Nephron progenitor cell (in vitro differentiated cells): Measurements from ENCODE around the gene IL4R.
"Not testable (repeated sequence)": the region's sequence is repeated elsewhere in the genome, so short reads cannot be mapped to it uniquely, and the experiment has no call there.

Experiments used
- DNase-seq: peaks from one replicate; pipeline ENCODE4 v3.0.0; 2021
- H3K27ac Mint-ChIP-seq: 2 replicates; pipeline ENCODE4 v1.8.0; 2021; ENCODE audit warnings: mild to moderate bottlenecking, moderate library complexity, mixed read lengths
- H3K27me3 Mint-ChIP-seq: 2 replicates; pipeline ENCODE4 v1.8.0; 2021; ENCODE audit warnings: mild to moderate bottlenecking, low read depth, mixed read lengths; ENCODE audit not compliant: poor library complexity
- H3K36me3 Mint-ChIP-seq: 2 replicates; pipeline ENCODE4 v1.8.0; 2021; ENCODE audit warnings: low read depth, mixed read lengths
- H3K4me1 Mint-ChIP-seq: 2 replicates; pipeline ENCODE4 v1.8.0; 2021; ENCODE audit warnings: mixed read lengths
- H3K4me3 Mint-ChIP-seq: 2 replicates; pipeline ENCODE4 v1.8.0; 2021; ENCODE audit warnings: mild to moderate bottlenecking, moderate library complexity, mixed read lengths
- H3K9me3 Mint-ChIP-seq: 2 replicates; pipeline ENCODE4 v1.8.0; 2021; ENCODE audit warnings: mild to moderate bottlenecking, moderate library complexity, mixed read lengths
- CTCF ChIP-seq: fragments of 200-600 bp; sonication (generic); IDR thresholded peaks from 2 replicates; pipeline ENCODE4 v1.5.0; 2021; ENCODE audit warnings: antibody characterized with exemption

IL4R gene

GRCh38 chr16:27287051-27287811, 26.5 kb upstream of the IL4R start:
- peaks cover 14% of the 10 kb centered on the region for H3K4me1 Mint-ChIP-seq
- H3K27ac Mint-ChIP-seq, result no peak overlapping the region
- H3K27me3 Mint-ChIP-seq, result no peaks in the 10 kb centered on the region
- H3K4me3 Mint-ChIP-seq, result no peak overlapping the region
- no peaks in the 10 kb centered on the region for H3K36me3 Mint-ChIP-seq
- TF ChIP-seq CTCF, result no peak
- H3K9me3 Mint-ChIP-seq, result peaks cover 3% of the 10 kb centered on the region
- DNase-seq, result no peak

- H3K9me3 Mint-ChIP-seq, result peaks cover 3% of the 10 kb centered on the region
- peaks cover 14% of the 10 kb centered on the region for H3K4me1 Mint-ChIP-seq
- H3K27ac Mint-ChIP-seq, result no peak overlapping the region
- H3K36me3 Mint-ChIP-seq, result no peaks in the 10 kb centered on the region
- no peak for TF ChIP-seq CTCF
- no peaks in the 10 kb centered on the region for H3K27me3 Mint-ChIP-seq
- H3K4me3 Mint-ChIP-seq, result no peak overlapping the region
- no peak for DNase-seq
Observed at GRCh38 chr16:27287887-27288286, 25.9 kb upstream of the IL4R start.

- not testable (repeated sequence) for H3K36me3 Mint-ChIP-seq, H3K27me3 Mint-ChIP-seq, H3K27ac Mint-ChIP-seq, H3K4me3 Mint-ChIP-seq, DNase-seq, H3K9me3 Mint-ChIP-seq
- peaks cover 14% of the 10 kb centered on the region for H3K4me1 Mint-ChIP-seq
Observed at GRCh38 chr16:27288313-27288712, 25.5 kb upstream of the IL4R start.

GRCh38 chr16:27289669-27290068, 24.1 kb upstream of the IL4R start:
- no peak overlapping the region for H3K4me3 Mint-ChIP-seq
- peaks cover 3% of the 10 kb centered on the region for H3K27me3 Mint-ChIP-seq
- H3K36me3 Mint-ChIP-seq, result no peaks in the 10 kb centered on the region
- H3K4me1 Mint-ChIP-seq, result peaks cover 8% of the 10 kb centered on the region
- H3K27ac Mint-ChIP-seq, result no peak overlapping the region
- no peak for DNase-seq
- TF ChIP-seq CTCF, result no peak
- H3K9me3 Mint-ChIP-seq, result peaks cover 3% of the 10 kb centered on the region

GRCh38 chr16:27290562-27290961, 23.2 kb upstream of the IL4R start:
- Mint-ChIP-seq H3K4me1 (no peaks in the 10 kb centered on the region), H3K36me3 (no peaks in the 10 kb centered on the region)
- TF ChIP-seq CTCF, result no peak

GRCh38 chr16:27291106-27291505, 22.7 kb upstream of the IL4R start:
- H3K9me3 Mint-ChIP-seq, result peaks cover 3% of the 10 kb centered on the region
- DNase-seq, result no peak
- H3K4me1 Mint-ChIP-seq, result no peaks in the 10 kb centered on the region
- no peak for TF ChIP-seq CTCF
- H3K4me3 Mint-ChIP-seq, result no peak overlapping the region
- no peak overlapping the region for H3K27ac Mint-ChIP-seq
- no peaks in the 10 kb centered on the region for H3K36me3 Mint-ChIP-seq
- H3K27me3 Mint-ChIP-seq, result peaks cover 3% of the 10 kb centered on the region

More at GRCh38 chr16:27290562-27290961, 23.2 kb upstream of the IL4R start:
- Mint-ChIP-seq H3K4me3 (no peak overlapping the region), H3K9me3 (peaks cover 3% of the 10 kb centered on the region), H3K27me3 (peaks cover 3% of the 10 kb centered on the region), H3K27ac (no peak overlapping the region)
- no peak for DNase-seq
